ENCODE results near the gene PALS2. TPM values are rescaled to one million over a fixed set of nuclear protein-coding genes. Genes with fewer than 3 reads are reported as not detected.

PALS2 gene
- total and polyA plus RNA-seq, 2 donors (not counting 3 experiments of a cell fraction or from before 2014, with no cell fraction given): 4.3 to 23.6 TPM

- H2AFZ ChIP-seq (ENCODE audit: low read depth, low read length): no peak overlapping the region
- no peak overlapping the region for H3K27ac ChIP-seq (ENCODE audit: insufficient read depth, low read depth, low read length)
- ChIA-PET POLR2A (no interaction called here), CTCF (no interaction called here)
- no TSS peak for BruUV-seq (replicated peaks)
- H4K20me1 ChIP-seq (replicated peaks; ENCODE audit: control insufficient read depth, extremely low read depth, insufficient read depth, low read length): no peaks in the 10 kb centered on the region
- no peak overlapping the region for H3K9ac ChIP-seq (replicated peaks; ENCODE audit: extremely low read depth, insufficient read depth, low read length)
- DNase-seq (ENCODE audit: low read depth, low spot score) (no peak), FAIRE-seq (no peak)
- no peaks in the 10 kb centered on the region for H3K9me3 ChIP-seq (replicated peaks; ENCODE audit: control insufficient read depth, insufficient read depth, low read length)
- H3K27me3 ChIP-seq (ENCODE audit: control insufficient read depth in 2 of 2, insufficient read depth in 2 of 2, low read length in 2 of 2): no peaks in the 10 kb centered on the region
- intact Hi-C loops (cut with micrococcal nuclease) (no loop called here), dilution Hi-C loops (cut with MboI; ENCODE audit: extremely low pct_ligation_motif_present, low sequenced_read_pairs) (no loop called here)
- peaks cover 39% of the 10 kb centered on the region for H3K79me2 ChIP-seq (ENCODE audit: control insufficient read depth, insufficient read depth, low read length)
- H3K9me1 ChIP-seq (replicated peaks; ENCODE audit: control insufficient read depth, extremely low read depth, insufficient read depth, low read length): no peaks in the 10 kb centered on the region
- no peaks in the 10 kb centered on the region for H3K4me1 ChIP-seq (ENCODE audit: control insufficient read depth, extremely low read depth, insufficient read depth, low read length)
- no peak overlapping the region for H3K4me2 ChIP-seq (ENCODE audit: insufficient read depth, low read length)
- H3K36me3 ChIP-seq (ENCODE audit: control insufficient read depth in 2 of 2, extremely low read depth in 1 of 2, insufficient read depth in 2 of 2, low read length in 2 of 2): no peaks in the 10 kb centered on the region
- no peak for TF ChIP-seq MAX (IDR thresholded peaks at IDR 0.05; ENCODE audit: insufficient read depth, insufficient read length)
- TF ChIP-seq EZH2 (IDR thresholded peaks at IDR 0.05; ENCODE audit: borderline replicate concordance, low read depth, low read length, severe bottlenecking): no peak
- no peak for TF ChIP-seq GATA2 (IDR thresholded peaks at IDR 0.05; ENCODE audit: insufficient read depth, insufficient read length, low read depth, low read length)
- no peak for TF ChIP-seq JUN (IDR thresholded peaks at IDR 0.05; ENCODE audit: borderline replicate concordance, insufficient read depth, insufficient read length, low read depth)
- TF ChIP-seq CTCF (IDR thresholded peaks at IDR 0.05; ENCODE audit: extremely low read depth in 1 of 2, insufficient read depth in 1 of 2, low read depth in 1 of 2, low read length in 2 of 2): no peak
- TF ChIP-seq MYC (IDR thresholded peaks at IDR 0.05; ENCODE audit: low read depth, low read length): no peak
- no peak for TF ChIP-seq POLR2AphosphoS5 (IDR thresholded peaks at IDR 0.05; ENCODE audit: insufficient read depth, low read depth, low read length)
- no peak for TF ChIP-seq POLR2A (IDR thresholded peaks at IDR 0.05; ENCODE audit: low read depth, low read length)
- no peak for TF ChIP-seq FOS (IDR thresholded peaks at IDR 0.05; ENCODE audit: borderline replicate concordance, insufficient read depth, low read length)
- H3K4me3 ChIP-seq (replicated peaks in 1 of 3; ENCODE audit: insufficient read depth in 1 of 3, low read depth in 1 of 3, low read length in 3 of 3): no peak overlapping the region
Measured at GRCh38 chr7:24617957-24618616, 44.8 kb downstream of the PALS2 start.
